ENCODE results near the gene S100A9.

The S100A9 gene

GRCh38 chr1:153336650-153337049, 21.0 kb upstream of the S100A9 start:
- in situ Hi-C loops (cut with HindIII; ENCODE audit: low pct_ligation_motif_present, low sequenced_read_pairs): no loop called here
- no peaks in the 10 kb centered on the region for H3K27me3 ChIP-seq (replicated peaks)
- TF ChIP-seq CTCF (IDR thresholded peaks at IDR 0.05; ENCODE audit: low read depth, low read length, missing control alignments): no peak
- no peaks in the 10 kb centered on the region for H3K36me3 ChIP-seq (replicated peaks)
- no peak overlapping the region for H3K4me3 ChIP-seq (ENCODE audit: low read depth, low read length)
- DNase-seq: no peak
- no peak overlapping the region for H3K27ac ChIP-seq

GRCh38 chr1:153337980-153338853, 19.4 kb upstream of the S100A9 start:
- in situ Hi-C loops (cut with HindIII; ENCODE audit: low pct_ligation_motif_present, low sequenced_read_pairs): no loop called here
- no peak overlapping the region for H3K27ac ChIP-seq
- no peak for TF ChIP-seq CTCF (IDR thresholded peaks at IDR 0.05; ENCODE audit: low read depth, low read length, missing control alignments)
- no peaks in the 10 kb centered on the region for H3K27me3 ChIP-seq (replicated peaks)
- H3K36me3 ChIP-seq (replicated peaks): no peaks in the 10 kb centered on the region
- H3K4me3 ChIP-seq (ENCODE audit: low read depth, low read length): no peak overlapping the region
- DNase-seq: no peak

GRCh38 chr1:153339802-153340201, 17.9 kb upstream of the S100A9 start:
- TF ChIP-seq CTCF (IDR thresholded peaks at IDR 0.05; ENCODE audit: low read depth, low read length, missing control alignments): no peak
- no peak overlapping the region for H3K4me3 ChIP-seq (ENCODE audit: low read depth, low read length)
- no peak overlapping the region for H3K27ac ChIP-seq
- in situ Hi-C loops (cut with HindIII; ENCODE audit: low pct_ligation_motif_present, low sequenced_read_pairs): no loop called here
- H3K27me3 ChIP-seq (replicated peaks): no peaks in the 10 kb centered on the region
- H3K36me3 ChIP-seq (replicated peaks): no peaks in the 10 kb centered on the region
- no peak for DNase-seq

- Histone ChIP-seq H3K27ac (no peak overlapping the region), H3K4me3 (ENCODE audit: low read depth, low read length) (no peak overlapping the region), H3K36me3 (replicated peaks) (no peaks in the 10 kb centered on the region), H3K27me3 (replicated peaks) (no peaks in the 10 kb centered on the region)
- no peak for TF ChIP-seq CTCF (IDR thresholded peaks at IDR 0.05; ENCODE audit: low read depth, low read length, missing control alignments)
- DNase-seq: no peak
- in situ Hi-C loops (cut with HindIII; ENCODE audit: low pct_ligation_motif_present, low sequenced_read_pairs): no loop called here
These were observed 17.3 kb upstream of the S100A9 start for GRCh38 chr1:153340356-153340755.

GRCh38 chr1:153341431-153341934, 16.2 kb upstream of the S100A9 start:
- H3K27ac ChIP-seq: no peak overlapping the region
- no peak for DNase-seq
- H3K27me3 ChIP-seq (replicated peaks): no peaks in the 10 kb centered on the region
- TF ChIP-seq CTCF (IDR thresholded peaks at IDR 0.05; ENCODE audit: low read depth, low read length, missing control alignments): no peak
- H3K4me3 ChIP-seq (ENCODE audit: low read depth, low read length): no peak overlapping the region
- no peaks in the 10 kb centered on the region for H3K36me3 ChIP-seq (replicated peaks)
- in situ Hi-C loops (cut with HindIII; ENCODE audit: low pct_ligation_motif_present, low sequenced_read_pairs): no loop called here

Measured in brain microvascular endothelial cell (primary cell).